K562 (cell line): Measurements from ENCODE around the gene ZNF740. TPM values are rescaled to one million over a fixed set of nuclear protein-coding genes. Genes with fewer than 3 reads are reported as not detected.

Source experiments
- ATAC-seq: fragments of 200-7000 bp; cut with Tn5 transposase; 3 replicates; pipeline ENCODE4 v1.9.1; 2020; ENCODE audit warnings: moderate library complexity
- BruUV-seq: library from RNA; stranded (reverse); fragments of 400-500 nt; replicated peaks from 2 replicates; lab custom pipeline; 2021; lab: Mats Ljungman, UMichigan
- CTCF ChIA-PET: fragments of 300-600 bp; formaldehyde crosslinking; extraction: SDS; loops from one replicate; lab custom pipeline; 2021; ENCODE audit warnings: low intra/inter-chr PET ratio; lab: Yijun Ruan, JAX
- POLR2A ChIA-PET: fragments of 300-600, 350-650 bp; sonication (Branson Sonifier 250); formaldehyde crosslinking; extraction: SDS; loops from one replicate; lab custom pipeline; 2021; ENCODE audit warnings: antibody characterized with exemption, inconsistent platforms; lab: Yijun Ruan, JAX
- DNase-seq, 4 experiments: peaks; one replicate each; pipeline versions ENCODE4 v3.0.0 to v3.0.0-alpha.2; 2011 to 2018; ENCODE audit warnings: low spot score in 3 of 4, mixed read lengths in 3 of 4; ENCODE audit errors: extremely low read depth in 1 of 4
- FAIRE-seq: peaks from 2 replicates; lab custom pipeline; 2011; peaks lifted over from hg19 to GRCh38; lab: Jason Lieb, UNC
- H2AFZ ChIP-seq: 2 replicates; pipeline ENCODE4 v1.6.0; 2011; ENCODE audit warnings: low read depth, low read length, control low read depth, inconsistent platforms
- H3K27ac ChIP-seq: fragments of 200-600 bp; 3 replicates; pipeline ENCODE4 v1.8.0; 2011; ENCODE audit warnings: low read depth, mild to moderate bottlenecking, control low read depth, inconsistent platforms, low read length, moderate library complexity, mixed read lengths; ENCODE audit errors: extremely low read depth
- H3K27me3 ChIP-seq, 2 experiments: fragments of 300-600 bp in 1 of 2; 2 replicates in 1 of 2; 3 replicates in 1 of 2; pipeline versions ENCODE4 v1.6.0 to v1.8.0; 2011; ENCODE audit warnings: inconsistent platforms in 2 of 2, low read length in 2 of 2, mild to moderate bottlenecking in 1 of 2, mixed read lengths in 1 of 2, moderate library complexity in 1 of 2; ENCODE audit not compliant: control insufficient read depth in 2 of 2, insufficient read depth in 2 of 2
- H3K36me3 ChIP-seq: fragments of 300-600 bp; 3 replicates; pipeline ENCODE4 v1.8.0; 2011; ENCODE audit warnings: mild to moderate bottlenecking, low read length, inconsistent platforms; ENCODE audit not compliant: control insufficient read depth, insufficient read depth
- H3K4me1 ChIP-seq, 2 experiments: fragments of 200-600 bp in 1 of 2; replicated peaks in 1 of 2; 2 replicates in 1 of 2; 3 replicates in 1 of 2; pipeline versions ENCODE4 v1.5.1 to v1.8.0; 2011; ENCODE audit warnings: inconsistent platforms in 2 of 2, low read length in 2 of 2, mild to moderate bottlenecking in 1 of 2, mixed read lengths in 1 of 2, moderate library complexity in 1 of 2; ENCODE audit not compliant: control insufficient read depth in 2 of 2, insufficient read depth in 2 of 2
- H3K4me2 ChIP-seq: 2 replicates; pipeline ENCODE4 v1.6.1; 2011; ENCODE audit warnings: low read length, control low read depth, inconsistent platforms, mixed read lengths; ENCODE audit not compliant: insufficient read depth
- H3K4me3 ChIP-seq: fragments of 200-600 bp; sonication (generic), shearing (Covaris generic); 2 replicates; pipeline ENCODE4 v1.5.1; 2016; ENCODE audit warnings: control low read depth, inconsistent platforms
- H3K79me2 ChIP-seq: fragments of 200-600 bp; 3 replicates; pipeline ENCODE4 v1.8.0; 2011; ENCODE audit warnings: low read length, inconsistent platforms; ENCODE audit not compliant: control insufficient read depth, insufficient read depth
- H3K9ac ChIP-seq, 2 experiments: 2 replicates each; pipeline versions ENCODE4 v1.6.0 to v1.6.1; 2011; ENCODE audit warnings: low read depth in 2 of 2, low read length in 2 of 2, control low read depth in 1 of 2, inconsistent platforms in 1 of 2, mild to moderate bottlenecking in 1 of 2, mixed read lengths in 1 of 2; ENCODE audit not compliant: insufficient read depth in 1 of 2
- H3K9me1 ChIP-seq: one replicate; pipeline ENCODE4 v1.6.0; 2011; ENCODE audit warnings: inconsistent platforms, mild to moderate bottlenecking, low read length, moderate library complexity; ENCODE audit not compliant: control insufficient read depth, insufficient read depth
- H3K9me3 ChIP-seq: replicated peaks from 2 replicates; pipeline ENCODE4 v1.5.1; 2011; ENCODE audit warnings: low read depth, low read length, inconsistent platforms; ENCODE audit not compliant: control insufficient read depth, insufficient read depth
- H4K20me1 ChIP-seq: replicated peaks from 2 replicates; pipeline ENCODE4 v1.6.1; 2011; ENCODE audit warnings: low read length, inconsistent platforms, mixed read lengths; ENCODE audit not compliant: control insufficient read depth, insufficient read depth
- EWSR1 ChIP-seq: fragments of 450-650 bp; IDR thresholded peaks from 2 replicates; pipeline ENCODE4 v1.6.1; 2018; ENCODE audit warnings: borderline replicate concordance, mild to moderate bottlenecking, low read depth, moderate library complexity; ENCODE audit not compliant: partially characterized antibody
- GTF2A2 ChIP-seq: IDR thresholded peaks from 2 replicates; pipeline ENCODE4 v1.6.1; 2016; ENCODE audit warnings: mild to moderate bottlenecking, missing genetic modification characterization, missing compliant biosample characterization
- LCOR ChIP-seq: sonication (generic); formaldehyde crosslinking; IDR thresholded peaks from 2 replicates; pipeline ENCODE4 v1.8.0; 2022; ENCODE audit warnings: mild to moderate bottlenecking, missing genetic modification reagents
- MTA1 ChIP-seq: fragments of 450-650 bp; IDR thresholded peaks from 2 replicates; pipeline ENCODE4 v1.6.1; 2017; ENCODE audit warnings: borderline replicate concordance
- NBN ChIP-seq: fragments of 450-650 bp; IDR thresholded peaks from 2 replicates; pipeline ENCODE4 v1.6.1; 2016; ENCODE audit warnings: low read depth, mild to moderate bottlenecking
- OTX1 ChIP-seq: fragments of 450-650 bp; formaldehyde crosslinking; IDR thresholded peaks from 2 replicates; pipeline ENCODE4 v1.4.0; 2022; ENCODE audit warnings: mild to moderate bottlenecking
- POLR2H ChIP-seq: IDR thresholded peaks from 2 replicates; pipeline ENCODE4 v1.6.1; 2016; ENCODE audit warnings: missing genetic modification characterization, low read depth, mild to moderate bottlenecking, control low read depth, missing compliant biosample characterization, moderate library complexity
- SMARCA4 ChIP-seq: fragments of 450-650 bp; IDR thresholded peaks from 2 replicates; pipeline ENCODE4 v1.6.1; 2016
- ZBTB7A ChIP-seq: IDR thresholded peaks from 2 replicates; pipeline ENCODE4 v1.6.1; 2011; ENCODE audit warnings: low read depth, mild to moderate bottlenecking, low read length, moderate library complexity, borderline replicate concordance; ENCODE audit not compliant: control insufficient read depth
- WGBS: fragments of 100-300 bp; shearing (Covaris generic); methylation state at CpG from one replicate; pipeline ENCODE4 v1.1.6; 2016; ENCODE audit warnings: low coverage, mixed read lengths; ENCODE audit not compliant: insufficient coverage; ENCODE audit errors: missing lambda C conversion rate; 5-methylcytosine and 5-hydroxymethylcytosine counted together
- in situ Hi-C: fragments of 300-500 bp; cut with MboI; formaldehyde crosslinking; loops from 4 replicates; pipeline ENCODE4 v1.15.0; 2018; ENCODE audit warnings: inconsistent platforms, mixed read lengths
- intact Hi-C: fragments of 100-400 bp; cut with micrococcal nuclease; formaldehyde crosslinking; loops from 2 replicates; pipeline ENCODE4 v1.14.2; 2022
- polyA plus RNA-seq, 8 experiments: library from polyadenylated mRNA; depleted of rRNA in 4 of 8; stranded (reverse) in 5 of 8; unstranded in 3 of 8; fragments of >200 nt; fragmentation: Nextera tagmentation in 2 of 8; fragmentation: Illumina TruSeq in 1 of 8; extraction: Ambion mirVana in 2 of 8; extraction: Trizol in 1 of 8; gene quantifications; 2 replicates each; pipeline versions ENCODE4 v1.2.1 to v1.2.3, GENCODE V29; 2011 to 2014; ENCODE audit warnings: inconsistent platforms in 1 of 8, missing spikeins in 1 of 8
- total RNA-seq, 7 experiments: library from RNA; depleted of rRNA in 6 of 7; stranded (reverse); fragments of >200 nt in 6 of 7; fragmentation: Illumina TruSeq in 2 of 7; extraction: Trizol in 2 of 7; gene quantifications; 2 replicates each; pipeline versions ENCODE4 v1.2.1 to v1.2.3, GENCODE V29; 2011 to 2021; ENCODE audit warnings: low replicate concordance in 1 of 7
- TF ChIP-seq, protein P1 (sequence below): fragments of 450-650 bp; IDR thresholded peaks from 2 replicates; pipeline ENCODE4 v1.6.1; 2016; ENCODE audit warnings: antibody characterized with exemption
- TF ChIP-seq, protein P2 (sequence below): fragments of 450-650 bp; IDR thresholded peaks from 2 replicates; pipeline ENCODE4 v1.6.1; 2018; ENCODE audit not compliant: partially characterized antibody

ZNF740 gene
- total and polyA plus RNA-seq, 9 of the 15 experiments (the other 6 are each of a cell fraction or from before 2014, with no cell fraction given): 0.57 to 46.4 (median 18.6) TPM

DNA sequence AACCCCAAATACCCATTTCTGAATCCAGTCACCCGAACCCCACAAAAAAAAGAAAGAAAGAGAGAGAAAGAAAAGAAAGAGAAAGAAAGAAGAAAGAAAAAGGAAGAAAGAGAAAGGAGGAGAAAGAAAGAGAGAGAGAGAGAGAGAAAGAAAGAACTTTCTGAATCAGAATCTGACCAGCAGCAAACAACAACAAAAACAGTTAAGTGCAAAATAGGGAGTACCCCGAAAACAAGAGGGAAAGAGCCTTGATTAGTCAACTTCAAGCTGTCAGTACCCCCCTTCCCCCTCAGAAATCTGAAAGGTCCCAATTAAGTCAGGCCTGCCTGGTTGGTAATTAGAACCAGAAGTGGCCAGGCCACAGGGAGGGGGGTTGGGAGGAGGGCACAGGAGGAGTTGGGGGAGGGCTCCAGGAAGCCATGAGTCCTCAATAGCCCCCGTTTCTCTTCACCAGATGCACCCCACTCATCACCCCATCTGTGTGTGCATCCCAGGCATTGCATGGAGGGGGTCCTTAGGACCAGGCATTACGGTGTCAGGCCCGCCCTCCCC lies 41.7 kb downstream of the ZNF740 start:
- FAIRE-seq (no peak), DNase-seq (no peak), ATAC-seq (no peak)
- ChIA-PET POLR2A (interaction anchor here (0.6 to 1.0 kb wide), 3 partner anchors 14 to 45 kb away, joined by 3 read pairs; no protein-coding TSS in a partner anchor), CTCF (interaction anchor here (0.6 kb wide), 1 partner anchor 48 kb away, joined by 4 read pairs; no protein-coding TSS in a partner anchor)
- Histone ChIP-seq H3K9me1 (no peaks in the 10 kb centered on the region), H3K36me3 (no peaks in the 10 kb centered on the region), H2AFZ (peak overlapping the region; percentile 70), H3K9ac (peak overlapping the region; percentile 48 to 56; a peak in 3 of 4 replicates), H3K79me2 (peaks cover 22% of the 10 kb centered on the region), H3K4me3 (peak overlapping the region; percentile 64), H3K4me1 (peaks cover 48 to 73% of the 10 kb centered on the region in 2 experiments), H3K4me2 (peak overlapping the region; percentile 99; the same call in 1 of the 2 replicates), H3K27me3 (no peaks in the 10 kb centered on the region), H3K9me3 (no peaks in the 10 kb centered on the region), H3K27ac (peak overlapping the region; percentile 99; the same call in 1 of the 3 replicates), H4K20me1 (no peaks in the 10 kb centered on the region)
- BruUV-seq: no TSS peak
- in situ Hi-C loops: no loop called here
- intact Hi-C loops: no loop called here
- 66% methylated on average over 3 of the region's 5 CpGs for WGBS
- TF ChIP-seq SMARCA4: peak; percentile 47; the same call in 1 of the 2 replicates
- TF ChIP-seq LCOR: no peak
- TF ChIP-seq, protein P1, sequence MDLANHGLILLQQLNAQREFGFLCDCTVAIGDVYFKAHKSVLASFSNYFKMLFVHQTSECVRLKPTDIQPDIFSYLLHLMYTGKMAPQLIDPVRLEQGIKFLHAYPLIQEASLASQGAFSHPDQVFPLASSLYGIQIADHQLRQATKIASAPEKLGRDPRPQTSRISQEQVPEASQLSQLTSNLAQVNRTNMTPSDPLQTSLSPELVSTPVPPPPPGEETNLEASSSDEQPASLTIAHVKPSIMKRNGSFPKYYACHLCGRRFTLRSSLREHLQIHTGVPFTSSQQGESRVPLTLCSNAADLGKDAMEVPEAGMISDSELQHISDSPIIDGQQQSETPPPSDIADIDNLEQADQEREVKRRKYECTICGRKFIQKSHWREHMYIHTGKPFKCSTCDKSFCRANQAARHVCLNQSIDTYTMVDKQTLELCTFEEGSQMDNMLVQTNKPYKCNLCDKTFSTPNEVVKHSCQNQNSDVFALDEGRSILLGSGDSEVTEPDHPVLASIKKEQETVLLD: 0 out of 2 replicates have a peak, but pooled peaks have one; percentile 33
- no peak for TF ChIP-seq GTF2A2
- 0 out of 2 replicates have a peak, but pooled peaks have one; percentile 43 for TF ChIP-seq OTX1
- TF ChIP-seq MTA1: peak; percentile 47; the same call in 1 of the 2 replicates
- peak; percentile 26; the same call in 1 of the 2 replicates for TF ChIP-seq ZBTB7A
- TF ChIP-seq POLR2H: no peak
- TF ChIP-seq NBN: 0 out of 2 replicates have a peak, but pooled peaks have one; percentile 53
- TF ChIP-seq, protein P2, sequence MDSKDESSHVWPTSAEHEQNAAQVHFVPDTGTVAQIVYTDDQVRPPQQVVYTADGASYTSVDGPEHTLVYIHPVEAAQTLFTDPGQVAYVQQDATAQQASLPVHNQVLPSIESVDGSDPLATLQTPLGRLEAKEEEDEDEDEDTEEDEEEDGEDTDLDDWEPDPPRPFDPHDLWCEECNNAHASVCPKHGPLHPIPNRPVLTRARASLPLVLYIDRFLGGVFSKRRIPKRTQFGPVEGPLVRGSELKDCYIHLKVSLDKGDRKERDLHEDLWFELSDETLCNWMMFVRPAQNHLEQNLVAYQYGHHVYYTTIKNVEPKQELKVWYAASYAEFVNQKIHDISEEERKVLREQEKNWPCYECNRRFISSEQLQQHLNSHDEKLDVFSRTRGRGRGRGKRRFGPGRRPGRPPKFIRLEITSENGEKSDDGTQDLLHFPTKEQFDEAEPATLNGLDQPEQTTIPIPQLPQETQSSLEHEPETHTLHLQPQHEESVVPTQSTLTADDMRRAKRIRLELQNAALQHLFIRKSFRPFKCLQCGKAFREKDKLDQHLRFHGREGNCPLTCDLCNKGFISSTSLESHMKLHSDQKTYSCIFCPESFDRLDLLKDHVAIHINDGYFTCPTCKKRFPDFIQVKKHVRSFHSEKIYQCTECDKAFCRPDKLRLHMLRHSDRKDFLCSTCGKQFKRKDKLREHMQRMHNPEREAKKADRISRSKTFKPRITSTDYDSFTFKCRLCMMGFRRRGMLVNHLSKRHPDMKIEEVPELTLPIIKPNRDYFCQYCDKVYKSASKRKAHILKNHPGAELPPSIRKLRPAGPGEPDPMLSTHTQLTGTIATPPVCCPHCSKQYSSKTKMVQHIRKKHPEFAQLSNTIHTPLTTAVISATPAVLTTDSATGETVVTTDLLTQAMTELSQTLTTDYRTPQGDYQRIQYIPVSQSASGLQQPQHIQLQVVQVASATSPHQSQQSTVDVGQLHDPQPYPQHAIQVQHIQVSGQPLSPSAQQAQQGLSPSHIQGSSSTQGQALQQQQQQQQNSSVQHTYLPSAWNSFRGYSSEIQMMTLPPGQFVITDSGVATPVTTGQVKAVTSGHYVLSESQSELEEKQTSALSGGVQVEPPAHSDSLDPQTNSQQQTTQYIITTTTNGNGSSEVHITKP: peak; percentile 93
- TF ChIP-seq EWSR1: no peak
